Muscle layer of duodenum (tissue), 2 donors: ENCODE results near the gene CDK2AP2.
"Not testable (repeated sequence)": the region's sequence is repeated elsewhere in the genome, so short reads cannot be mapped to it uniquely, and the experiment has no call there.

ENCODE experiments used
- H3K27ac ChIP-seq: one replicate; pipeline ENCODE4 v1.7.0; 2013; ENCODE audit warnings: mild to moderate bottlenecking, low read length
- H3K27me3 ChIP-seq: one replicate; pipeline ENCODE4 v1.7.0; 2013; ENCODE audit warnings: low read depth, mild to moderate bottlenecking, control low read depth, low read length
- H3K36me3 ChIP-seq, 2 donors: one replicate each; pipeline ENCODE4 v1.7.0; 2013; ENCODE audit warnings: low read length in 2 of 2, control low read depth in 1 of 2, mild to moderate bottlenecking in 1 of 2; ENCODE audit not compliant: insufficient read depth in 2 of 2, control insufficient read depth in 1 of 2
- H3K4me1 ChIP-seq, 2 donors: one replicate each; pipeline ENCODE4 v1.7.0; 2013; ENCODE audit warnings: low read length in 2 of 2, mild to moderate bottlenecking in 2 of 2, control low read depth in 1 of 2, moderate library complexity in 1 of 2; ENCODE audit not compliant: insufficient read depth in 2 of 2, control insufficient read depth in 1 of 2
- H3K4me3 ChIP-seq, 2 donors: one replicate each; pipeline ENCODE4 v1.7.0; 2013; ENCODE audit warnings: low read length in 2 of 2, low read depth in 1 of 2, mild to moderate bottlenecking in 1 of 2
- H3K9me3 ChIP-seq, 2 donors: one replicate each; pipeline ENCODE4 v1.7.0; 2013; ENCODE audit warnings: low read length in 2 of 2, control low read depth in 1 of 2, mild to moderate bottlenecking in 1 of 2; ENCODE audit not compliant: control insufficient read depth in 1 of 2
- donor health status: healthy.

CDK2AP2 gene, protein sequence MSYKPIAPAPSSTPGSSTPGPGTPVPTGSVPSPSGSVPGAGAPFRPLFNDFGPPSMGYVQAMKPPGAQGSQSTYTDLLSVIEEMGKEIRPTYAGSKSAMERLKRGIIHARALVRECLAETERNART

DNA sequence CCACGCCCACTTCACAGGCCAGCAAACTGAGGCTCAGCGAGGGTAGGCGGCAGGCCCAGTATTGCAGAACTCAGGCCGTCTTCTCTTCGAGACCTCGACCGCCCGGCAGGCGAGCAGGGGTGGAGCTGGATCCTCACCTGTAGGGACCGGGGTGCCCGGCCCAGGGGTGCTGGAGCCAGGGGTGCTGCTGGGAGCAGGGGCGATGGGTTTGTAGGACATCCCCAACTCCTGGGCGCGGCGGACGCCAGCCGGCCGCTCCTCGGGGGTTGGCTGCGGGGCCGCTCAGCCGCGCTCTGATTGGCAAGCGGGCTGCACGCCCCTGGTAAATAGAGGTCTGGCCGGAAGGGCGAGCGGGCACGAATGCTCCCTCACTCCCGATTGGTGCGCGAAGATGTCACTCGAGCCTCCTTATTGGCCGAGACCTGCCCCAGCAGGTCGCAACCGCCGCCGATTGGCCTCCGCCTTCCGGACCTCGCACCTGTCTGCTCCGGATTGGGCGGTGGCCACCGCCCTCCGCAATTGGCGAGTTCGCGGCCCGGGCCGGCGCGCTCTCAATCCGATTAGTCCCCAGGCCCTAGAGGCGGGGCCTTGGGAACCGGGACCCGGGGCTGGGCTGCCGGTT, at the start of gene CDK2AP2:
Gene CDK2AP2 (minus strand): TSS at position 299 of the 622 bp plus-strand sequence. CDS start 80 bp downstream, at position 219.
- H3K4me1 ChIP-seq, result peaks cover 11 to 39% of the 10 kb centered on the region in 2 donors
- peak within 1 kb of the TSS; percentile 73 to 90 for H3K4me3 ChIP-seq

DNA sequence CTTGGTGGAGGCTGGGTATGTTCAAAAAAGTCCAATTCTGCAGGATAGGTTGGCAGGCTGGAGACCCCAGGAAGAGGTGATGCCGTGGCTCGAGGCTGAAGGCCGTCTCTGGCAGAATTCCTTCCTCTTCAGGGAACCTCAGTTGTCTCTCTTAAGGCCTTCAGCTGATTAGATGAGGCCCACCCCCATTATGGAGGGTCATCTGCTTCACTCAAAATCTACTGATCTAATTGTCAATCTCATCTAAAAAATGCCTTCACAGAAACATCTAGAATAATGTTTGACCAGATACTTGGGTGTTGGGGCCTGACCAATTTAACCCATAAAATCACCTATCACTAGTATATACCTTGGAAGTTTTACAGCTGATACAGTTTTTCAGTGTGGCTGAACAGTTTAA, 48.3 kb upstream of the CDK2AP2 start:
- Histone ChIP-seq H3K36me3 (no peaks in the 10 kb centered on the region), H3K4me1 (no peaks in the 10 kb centered on the region), H3K9me3 (no peaks in the 10 kb centered on the region), H3K4me3 (no peak overlapping the region), H3K27me3 (peaks cover 6% of the 10 kb centered on the region), H3K27ac (no peak overlapping the region)

More for the DNA sequence above, at the start of gene CDK2AP2:
- Histone ChIP-seq H3K9me3 (no peaks in the 10 kb centered on the region), H3K27ac (peak within 1 kb of the TSS; percentile 88), H3K27me3 (no peaks in the 10 kb centered on the region), H3K36me3 (peaks cover 0 to 6% of the 10 kb centered on the region in 2 donors)

DNA sequence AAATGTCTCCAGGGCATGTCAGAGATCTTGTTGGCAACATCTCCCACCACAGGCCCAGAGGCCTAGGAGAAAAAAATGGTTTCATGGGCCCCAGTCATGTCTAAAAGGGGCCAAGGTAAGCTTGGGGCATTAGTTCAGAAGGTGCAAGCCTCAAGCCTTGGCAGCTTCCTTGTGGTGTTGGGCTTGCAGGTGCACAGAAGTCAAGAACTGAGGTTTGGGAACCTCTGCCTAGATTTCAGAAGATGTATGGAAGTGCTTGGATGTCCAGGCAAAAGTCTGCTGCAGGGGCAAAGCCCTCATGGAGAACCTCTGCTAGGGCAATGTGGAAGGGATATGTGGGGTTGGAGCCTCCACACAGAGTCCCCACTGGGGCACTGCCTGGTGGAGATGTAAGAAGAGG, 43.7 kb upstream of the CDK2AP2 start:
- H3K4me1 ChIP-seq, H3K27ac ChIP-seq, H3K27me3 ChIP-seq, H3K4me3 ChIP-seq, H3K9me3 ChIP-seq, H3K36me3 ChIP-seq: not testable (repeated sequence)

DNA sequence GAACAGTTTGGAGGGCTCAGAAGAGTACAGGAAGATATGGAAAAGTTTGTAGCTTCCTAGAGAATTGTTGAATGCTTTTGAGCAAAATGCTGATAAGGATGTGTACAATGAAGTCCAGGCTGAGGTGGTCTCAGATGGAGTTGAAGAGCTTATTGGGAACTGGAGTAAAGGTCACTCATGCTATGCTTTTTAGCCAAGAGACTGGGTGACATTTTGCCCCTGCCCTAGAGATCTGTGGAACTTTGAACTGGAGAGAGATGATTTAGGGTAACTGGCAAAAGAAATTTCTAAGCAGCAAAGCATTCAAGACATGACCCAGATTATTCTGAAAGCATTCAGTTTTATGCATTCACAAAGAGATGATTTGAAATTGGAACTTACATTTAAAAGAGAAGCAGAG, 43.2 kb upstream of the CDK2AP2 start:
- no peaks in the 10 kb centered on the region for H3K4me1 ChIP-seq
- H3K36me3 ChIP-seq, result no peaks in the 10 kb centered on the region
- no peak overlapping the region for H3K4me3 ChIP-seq
- H3K27ac ChIP-seq, result no peak overlapping the region
- no peaks in the 10 kb centered on the region for H3K27me3 ChIP-seq
- no peaks in the 10 kb centered on the region for H3K9me3 ChIP-seq

DNA sequence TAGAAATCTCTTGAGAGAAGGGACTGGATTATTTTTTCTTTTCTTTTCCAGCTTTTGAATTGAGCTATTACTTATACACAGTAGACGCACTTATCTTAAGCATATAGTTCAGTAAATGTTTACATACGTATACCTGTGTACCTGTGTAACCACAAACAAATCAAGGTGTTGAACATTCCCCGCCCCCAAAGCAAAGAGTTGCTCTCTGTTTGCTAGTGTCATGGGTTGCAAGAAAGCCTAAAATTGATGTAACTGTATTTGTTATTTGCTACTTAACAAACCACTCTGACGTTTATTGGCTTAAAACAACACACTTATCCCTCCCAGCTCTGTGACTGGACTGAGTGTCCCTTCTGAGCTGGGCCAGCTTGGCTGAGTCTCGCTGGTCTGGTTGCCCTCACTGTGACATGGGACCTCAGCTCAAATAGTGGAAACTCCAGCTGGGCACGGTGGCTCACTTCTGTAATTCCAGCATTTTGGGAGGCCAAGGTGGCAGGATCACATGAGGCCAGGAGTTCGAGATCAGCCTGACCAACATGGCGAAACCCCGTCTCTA, 40.7 kb upstream of the CDK2AP2 start:
- Histone ChIP-seq H3K36me3 (no peaks in the 10 kb centered on the region), H3K27ac (no peak overlapping the region), H3K4me1 (no peaks in the 10 kb centered on the region), H3K27me3 (no peaks in the 10 kb centered on the region), H3K4me3 (no peak overlapping the region), H3K9me3 (no peaks in the 10 kb centered on the region)

DNA sequence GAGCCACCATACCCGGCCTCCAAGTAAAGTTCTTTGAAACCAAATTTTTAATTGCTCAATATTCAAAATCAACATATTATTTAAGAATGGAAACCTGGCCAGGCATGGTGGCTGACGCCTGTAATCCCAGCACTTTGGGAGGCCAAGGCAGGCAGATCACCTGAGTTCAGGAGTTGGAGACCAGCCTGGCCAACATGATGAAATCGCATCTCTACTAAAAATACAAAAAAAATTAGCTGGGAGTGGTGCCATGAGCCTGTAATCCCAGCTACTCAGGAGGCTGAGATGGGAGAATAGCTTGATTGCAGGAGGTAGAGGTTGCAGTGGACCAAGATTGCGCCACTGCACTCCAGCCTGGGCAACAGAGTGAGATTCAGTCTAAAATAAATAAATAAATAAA, 40.1 kb upstream of the CDK2AP2 start:
- not testable (repeated sequence) for H3K4me3 ChIP-seq, H3K4me1 ChIP-seq, H3K36me3 ChIP-seq, H3K27ac ChIP-seq, H3K9me3 ChIP-seq, H3K27me3 ChIP-seq

DNA sequence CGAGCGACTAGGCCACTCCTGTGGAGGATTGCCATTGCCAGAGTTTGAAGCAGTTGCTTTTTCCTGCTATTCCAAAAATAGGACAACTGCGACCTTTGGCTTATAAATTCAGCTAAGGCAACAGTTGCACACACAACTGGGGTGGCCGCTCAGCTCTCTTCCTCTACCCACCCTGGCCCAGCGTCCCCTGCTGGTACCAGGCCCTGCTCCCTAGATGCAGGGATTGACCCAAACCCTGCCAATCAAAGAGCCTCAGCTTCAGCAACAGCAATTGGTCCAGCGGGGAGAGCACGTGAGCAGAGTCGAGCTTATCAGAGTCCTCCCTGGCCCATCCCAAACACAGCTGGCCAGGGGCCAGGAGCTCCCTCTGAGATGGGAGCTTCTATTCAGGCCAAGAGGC, 37.3 kb upstream of the CDK2AP2 start:
- Histone ChIP-seq H3K4me3 (no peak overlapping the region), H3K36me3 (no peaks in the 10 kb centered on the region), H3K27ac (peak overlapping the region; percentile 16), H3K9me3 (no peaks in the 10 kb centered on the region), H3K27me3 (no peaks in the 10 kb centered on the region), H3K4me1 (no peaks in the 10 kb centered on the region)

DNA sequence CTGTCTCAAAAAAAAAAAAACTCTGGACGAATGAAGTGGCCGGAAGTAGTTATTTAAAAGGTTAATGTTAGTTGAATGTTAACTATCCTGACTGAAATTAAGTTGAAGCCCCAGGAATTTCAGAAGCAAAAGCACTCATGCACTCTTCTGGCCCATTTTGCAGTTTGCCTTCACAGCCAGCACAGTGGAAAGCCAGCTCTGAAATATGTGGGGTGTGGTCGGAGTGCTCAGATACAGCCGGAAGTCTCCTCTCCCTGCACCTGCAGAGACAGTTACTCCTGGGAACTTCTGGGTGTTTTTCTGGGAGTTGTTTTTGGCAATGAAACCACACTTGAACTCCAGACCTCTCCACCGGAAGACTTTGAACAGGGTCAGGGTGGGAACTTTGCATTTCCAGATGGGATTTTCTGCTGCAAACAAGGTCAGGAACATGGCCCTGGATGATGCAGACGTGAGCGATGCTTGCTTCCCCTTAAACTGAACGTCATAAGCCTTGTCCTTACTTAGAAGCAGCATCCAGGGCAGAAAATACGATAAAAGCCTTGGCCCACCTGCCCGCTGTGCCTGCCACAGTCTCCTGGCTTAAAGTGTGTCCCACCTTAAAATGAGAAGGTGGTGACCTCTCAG, 36.8 kb upstream of the CDK2AP2 start:
- H3K27ac ChIP-seq, result peak overlapping the region; percentile 16
- H3K4me1 ChIP-seq, result no peaks in the 10 kb centered on the region
- H3K27me3 ChIP-seq, result no peaks in the 10 kb centered on the region
- H3K4me3 ChIP-seq, result no peak overlapping the region
- H3K36me3 ChIP-seq, result no peaks in the 10 kb centered on the region
- H3K9me3 ChIP-seq, result no peaks in the 10 kb centered on the region

DNA sequence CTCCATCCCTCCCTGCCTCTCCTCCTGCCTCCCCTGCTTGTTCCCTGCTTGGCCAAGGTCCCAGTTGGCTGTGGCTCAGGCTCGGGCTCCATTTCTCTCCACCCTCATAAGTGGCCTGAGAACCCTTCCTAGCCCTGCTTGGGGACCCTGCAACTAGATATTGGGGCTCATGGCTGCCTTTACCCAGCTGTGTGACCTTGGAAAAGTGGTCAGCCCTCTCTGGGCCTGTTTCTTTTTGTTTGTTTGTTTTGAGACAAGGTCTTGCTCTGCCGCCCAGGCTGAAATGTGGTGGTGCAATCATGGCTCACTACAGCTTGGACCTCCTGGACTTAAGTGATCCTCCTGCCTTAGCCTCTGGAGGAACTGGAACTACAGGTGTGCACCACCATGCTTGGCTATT, 35.6 kb upstream of the CDK2AP2 start:
- H3K4me1 ChIP-seq, result no peaks in the 10 kb centered on the region
- no peaks in the 10 kb centered on the region for H3K9me3 ChIP-seq
- H3K36me3 ChIP-seq, result no peaks in the 10 kb centered on the region
- H3K4me3 ChIP-seq, result no peak overlapping the region
- H3K27ac ChIP-seq, result no peak overlapping the region
- H3K27me3 ChIP-seq, result no peaks in the 10 kb centered on the region

DNA sequence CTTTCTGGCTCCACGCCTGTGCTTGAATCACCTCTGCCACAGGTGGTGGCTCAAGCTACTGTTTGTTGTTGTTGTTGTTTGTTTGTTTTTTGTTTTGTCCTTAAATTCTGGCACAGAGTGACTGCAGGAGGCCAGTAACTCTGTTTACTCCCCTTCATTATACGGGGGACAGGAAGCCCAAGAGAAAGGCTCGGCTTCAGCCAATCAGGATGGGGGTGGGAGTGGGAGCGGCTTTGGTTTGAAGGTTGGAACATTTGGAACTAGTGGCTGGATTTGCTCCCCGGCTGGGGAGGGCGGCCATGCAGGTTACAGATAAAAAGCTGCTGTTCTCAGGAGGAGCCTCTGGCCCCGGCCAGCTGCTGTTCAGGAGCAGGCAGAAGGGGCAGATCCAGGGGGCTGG, 35.0 kb upstream of the CDK2AP2 start:
- no peaks in the 10 kb centered on the region for H3K4me1 ChIP-seq
- no peak overlapping the region for H3K4me3 ChIP-seq
- peaks cover 3% of the 10 kb centered on the region for H3K27me3 ChIP-seq
- H3K27ac ChIP-seq, result no peak overlapping the region
- H3K9me3 ChIP-seq, result no peaks in the 10 kb centered on the region
- H3K36me3 ChIP-seq, result no peaks in the 10 kb centered on the region

DNA sequence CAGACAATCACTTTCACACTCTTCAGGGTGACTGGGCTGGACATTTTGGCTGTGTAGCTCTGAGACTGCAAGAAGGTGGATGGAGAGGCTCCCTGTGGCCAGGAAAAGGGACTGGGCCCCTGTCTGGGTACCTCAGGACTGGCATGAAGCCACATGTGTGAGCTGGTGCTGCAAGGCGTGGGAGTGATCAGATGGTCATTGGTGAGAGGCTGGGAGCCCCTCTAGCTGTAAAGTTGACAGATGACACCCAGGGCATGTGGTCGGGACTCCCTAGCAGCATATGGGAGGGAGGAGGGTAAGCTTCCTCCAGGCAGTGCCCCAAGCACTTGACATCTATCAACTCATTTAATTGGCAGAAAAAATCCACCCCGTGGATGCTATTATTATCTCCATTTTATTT, 34.2 kb upstream of the CDK2AP2 start:
- Histone ChIP-seq H3K9me3 (no peaks in the 10 kb centered on the region), H3K4me3 (no peak overlapping the region), H3K4me1 (no peaks in the 10 kb centered on the region), H3K27me3 (peaks cover 3% of the 10 kb centered on the region), H3K27ac (no peak overlapping the region), H3K36me3 (no peaks in the 10 kb centered on the region)
